GM19397 (cell line): ENCODE measurements around the gene KATNAL2.
A peak's percentile ranks its signal among the peaks of the same experiment; 100 is the strongest.

Source experiments
- ATAC-seq: cut with Tn5 transposase; IDR thresholded peaks from one replicate; pipeline ENCODE4 v1.9.1; 2021; ENCODE audit warnings: mild to moderate bottlenecking, moderate library complexity; ENCODE audit not compliant: unreplicated experiment

Gene KATNAL2

GRCh38 chr18:47109720-47110119, 192.3 kb downstream of the KATNAL2 start:
- ATAC-seq = no peak

GRCh38 chr18:47110492-47111274, 193.3 kb downstream of the KATNAL2 start:
- ATAC-seq = no peak

DNA sequence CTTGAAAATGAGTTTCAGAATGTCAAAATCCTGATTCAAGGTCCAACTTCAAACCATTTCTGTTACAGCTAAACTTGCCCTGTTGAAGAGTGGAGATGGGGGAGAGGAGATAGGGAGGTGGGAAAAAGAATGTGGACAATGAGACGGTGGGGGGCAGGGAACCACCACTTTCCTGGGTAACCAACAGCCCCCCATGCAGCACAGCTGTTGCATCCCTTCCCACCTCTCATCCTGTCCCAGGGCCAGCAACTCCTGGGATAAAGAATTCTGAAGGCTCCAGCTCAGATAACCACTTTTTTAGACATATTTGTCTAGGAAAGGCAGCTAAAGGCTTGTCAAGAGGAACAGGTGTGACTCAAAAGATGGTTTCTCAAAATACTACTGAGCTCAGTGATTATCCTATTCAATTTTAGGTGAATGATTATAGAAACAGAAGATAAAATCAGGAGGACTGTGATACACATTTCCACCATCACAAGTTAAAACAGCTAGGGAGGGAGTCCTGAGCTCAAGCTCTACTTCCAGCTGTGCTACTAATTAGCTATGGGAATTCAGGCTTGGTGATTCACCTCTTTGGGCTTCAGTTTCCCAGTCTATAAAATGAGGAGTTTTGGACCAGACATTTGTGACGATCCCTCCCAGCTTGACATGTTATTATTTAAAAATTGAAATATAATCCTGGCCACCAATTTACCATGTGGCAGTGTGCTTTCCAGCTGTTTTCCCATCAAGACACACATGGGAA, 196.6 kb downstream of the KATNAL2 start:
- ATAC-seq = no peak

- no peak for ATAC-seq
These were observed 197.8 kb downstream of the KATNAL2 start for GRCh38 chr18:47115205-47115604.

GRCh38 chr18:47118981-47119380, 201.6 kb downstream of the KATNAL2 start:
- ATAC-seq = no peak

GRCh38 chr18:47120428-47120827, 203.0 kb downstream of the KATNAL2 start:
- ATAC-seq = peak; percentile 87

DNA sequence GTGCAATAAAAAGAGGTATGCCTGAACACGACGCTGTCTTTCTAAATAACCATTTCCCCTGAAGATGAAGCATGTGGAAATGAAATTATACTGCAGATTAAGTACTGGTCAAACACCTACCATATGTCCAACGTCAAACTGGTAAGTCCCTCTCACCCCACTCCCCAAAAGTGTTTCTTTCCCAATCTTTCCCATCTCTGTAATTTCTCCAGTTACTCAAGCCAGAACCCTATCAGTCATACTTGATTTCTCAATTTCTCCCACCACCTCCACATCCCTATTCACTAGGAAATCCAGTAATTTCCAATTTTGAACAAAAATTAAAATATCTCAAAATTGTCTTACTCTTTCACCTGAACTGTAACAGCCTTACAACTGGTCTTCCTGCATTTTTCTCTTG, 203.7 kb downstream of the KATNAL2 start:
- no peak for ATAC-seq

DNA sequence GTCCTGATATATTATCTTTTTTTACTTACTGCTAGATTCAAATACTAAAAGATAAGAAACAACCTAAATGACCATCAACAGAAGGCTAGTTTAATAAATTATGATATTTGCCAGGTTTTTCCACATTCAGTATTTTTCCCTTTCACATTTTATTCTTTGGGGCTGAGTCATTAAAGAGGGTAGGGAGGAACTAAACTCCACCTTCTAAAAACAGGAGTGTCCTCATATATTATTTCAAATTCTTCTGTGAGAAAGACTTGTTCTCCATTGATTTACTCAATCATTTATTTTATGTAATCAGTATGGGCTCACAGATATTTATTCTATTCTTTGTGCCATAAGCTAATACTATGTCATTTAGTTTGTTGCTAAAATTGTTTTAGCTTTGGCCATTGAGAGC, 223.9 kb downstream of the KATNAL2 start:
- ATAC-seq = no peak

DNA sequence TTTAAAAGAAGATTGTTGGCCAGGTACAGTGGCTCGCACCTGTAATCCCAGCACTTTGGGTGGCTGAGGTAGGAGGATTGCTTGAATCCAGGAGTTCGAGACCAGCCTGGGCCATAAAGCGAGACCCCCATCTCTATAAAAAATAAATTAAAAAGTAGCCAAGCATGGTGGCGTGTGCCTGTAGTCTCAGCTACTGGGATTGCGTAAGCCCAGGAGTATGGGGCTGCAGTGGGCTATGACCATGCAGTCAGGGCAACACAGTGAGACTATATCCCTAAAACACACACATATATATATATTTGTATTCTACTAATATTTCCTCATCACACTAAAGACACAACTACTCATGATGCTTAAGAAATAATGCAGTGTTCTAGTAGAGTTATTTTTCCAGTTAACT, 225.8 kb downstream of the KATNAL2 start:
- ATAC-seq = no peak

- no peak for ATAC-seq
These were observed 226.6 kb downstream of the KATNAL2 start for GRCh38 chr18:47143899-47144485.

GRCh38 chr18:47146206-47146605, 228.8 kb downstream of the KATNAL2 start:
- ATAC-seq = no peak

- no peak for ATAC-seq
These were observed 232.1 kb downstream of the KATNAL2 start for GRCh38 chr18:47149457-47150028.

DNA sequence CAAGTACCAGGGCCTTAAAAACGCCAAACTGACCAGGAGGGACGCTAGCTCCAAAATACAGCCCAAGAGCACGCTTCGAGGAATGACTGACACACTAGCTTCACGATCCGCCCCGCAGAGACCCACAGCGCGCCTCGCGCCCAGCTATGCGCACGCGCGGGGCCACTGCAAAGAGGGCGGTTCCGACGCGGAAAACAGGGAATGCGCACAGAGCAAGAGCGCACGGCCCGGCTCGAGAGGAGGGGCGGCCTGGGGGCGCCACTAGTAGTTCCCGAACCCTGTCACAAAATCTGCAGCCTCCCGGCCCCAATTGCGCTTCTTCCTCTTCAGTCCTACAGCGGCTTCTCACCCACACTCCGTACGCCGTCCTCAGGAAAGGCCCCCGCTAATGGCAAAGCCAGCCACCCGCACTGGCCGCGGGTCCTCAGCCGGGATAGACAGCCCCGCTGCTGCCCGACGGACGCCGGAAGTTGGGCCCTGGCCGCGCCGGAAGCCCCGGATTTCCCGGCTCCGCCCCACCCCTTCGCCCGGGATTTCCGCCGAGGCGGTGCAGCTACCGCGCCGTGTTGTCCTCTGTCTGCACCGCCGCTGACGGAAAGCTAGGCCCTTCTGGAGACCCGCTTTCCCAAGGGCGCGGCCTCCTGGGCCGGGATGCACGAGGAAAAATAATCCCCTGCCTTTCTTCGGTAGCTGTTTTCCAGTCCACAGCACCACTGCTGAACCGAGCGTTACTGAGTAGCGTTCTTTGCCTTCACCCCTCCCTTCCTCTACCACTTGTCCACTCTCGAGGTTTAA, 232.8 kb downstream of the KATNAL2 start, which contains the start of gene HDHD2:
HDHD2 (minus strand) TSS at position 472 of the 795 bp plus-strand sequence. CDS start 14,061 bp downstream, outside the sequence.
- ATAC-seq = peak; percentile 96

- ATAC-seq = no peak
These were observed 233.5 kb downstream of the KATNAL2 start for GRCh38 chr18:47150824-47151366.

GRCh38 chr18:47151439-47151838, 234.0 kb downstream of the KATNAL2 start:
- ATAC-seq = no peak
